Stimulated activated CD8-positive, alpha-beta memory T cell treated with anti-CD3 and anti-CD28 coated beads, Interleukin-7, amount 100 ng/mL, for 24 hours (primary cell): Measurements from ENCODE around the gene ATCAY.
"Not testable (repeated sequence)": the region's sequence is repeated elsewhere in the genome, so short reads cannot be mapped to it uniquely, and the experiment has no call there.

Source experiments
- DNase-seq: peaks from one replicate; pipeline ENCODE4 v3.0.0-alpha.2; 2020; ENCODE audit warnings: low read depth

The ATCAY gene

DNA sequence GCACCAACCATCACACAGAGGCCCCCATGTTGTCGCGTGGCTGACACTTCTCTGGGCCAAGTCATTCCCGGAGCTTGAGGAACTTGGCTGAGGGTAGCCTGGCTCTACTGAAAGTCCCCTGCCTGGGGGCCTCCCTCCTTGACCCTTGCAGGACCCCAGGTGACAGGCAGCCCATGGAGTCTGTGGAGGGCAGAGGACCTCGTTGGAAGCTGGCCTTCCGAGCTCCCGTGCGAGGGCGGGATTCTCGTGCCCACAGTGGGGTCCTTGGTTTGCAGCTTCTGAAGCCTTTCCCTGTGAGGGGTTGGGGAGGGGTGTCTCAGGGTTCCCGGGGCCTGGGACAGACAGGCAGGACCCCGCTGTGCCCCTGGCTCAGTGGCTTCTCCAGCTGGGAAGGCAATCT lies 68.8 kb downstream of the ATCAY start:
- DNase-seq = no peak

DNA sequence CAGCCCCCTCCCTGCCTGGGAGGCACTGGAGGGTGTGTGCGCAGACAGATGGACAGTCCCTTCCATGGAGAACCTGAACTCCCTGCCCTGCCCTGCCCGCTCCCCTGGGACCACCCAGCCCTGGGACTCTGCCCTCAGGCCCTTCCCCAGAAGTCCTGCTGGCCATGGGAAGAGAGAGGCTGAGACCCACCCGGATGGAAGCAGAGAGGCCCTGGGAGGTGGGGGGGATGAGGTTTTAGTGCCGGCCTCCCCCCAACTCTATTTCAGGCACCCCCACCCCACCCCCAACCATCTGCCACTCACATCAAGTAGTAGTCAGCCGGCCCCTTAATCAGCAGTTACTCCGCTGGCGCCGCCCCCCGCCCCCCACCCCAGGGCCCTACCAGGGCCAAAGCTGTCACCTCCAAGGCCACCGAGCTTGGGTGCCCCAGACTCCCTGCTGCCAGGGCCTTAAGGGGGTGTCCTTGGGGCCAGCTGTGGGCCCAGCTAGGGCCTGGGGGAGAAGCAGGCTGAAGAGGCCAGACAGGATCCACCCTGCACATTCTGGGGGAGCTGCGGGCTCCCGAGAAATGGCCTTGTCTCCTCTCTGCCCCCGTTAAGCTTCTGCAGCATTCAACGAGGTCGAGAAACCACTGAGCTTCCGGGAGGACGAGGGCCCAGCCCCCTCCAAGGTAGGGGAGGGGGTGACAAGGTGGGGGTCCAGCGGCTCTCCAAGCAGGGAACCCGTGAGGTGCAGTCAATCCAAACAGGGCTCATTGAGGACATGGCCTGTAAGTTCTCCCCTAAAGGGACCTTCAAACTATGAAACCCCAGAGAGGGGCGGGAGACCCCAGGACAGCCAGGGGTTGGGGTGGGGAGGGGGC lies 69.7 kb downstream of the ATCAY start:
- no peak for DNase-seq

GRCh38 chr19:3950871-3951861 lies 70.7 kb downstream of the ATCAY start:
- no peak for DNase-seq

DNA sequence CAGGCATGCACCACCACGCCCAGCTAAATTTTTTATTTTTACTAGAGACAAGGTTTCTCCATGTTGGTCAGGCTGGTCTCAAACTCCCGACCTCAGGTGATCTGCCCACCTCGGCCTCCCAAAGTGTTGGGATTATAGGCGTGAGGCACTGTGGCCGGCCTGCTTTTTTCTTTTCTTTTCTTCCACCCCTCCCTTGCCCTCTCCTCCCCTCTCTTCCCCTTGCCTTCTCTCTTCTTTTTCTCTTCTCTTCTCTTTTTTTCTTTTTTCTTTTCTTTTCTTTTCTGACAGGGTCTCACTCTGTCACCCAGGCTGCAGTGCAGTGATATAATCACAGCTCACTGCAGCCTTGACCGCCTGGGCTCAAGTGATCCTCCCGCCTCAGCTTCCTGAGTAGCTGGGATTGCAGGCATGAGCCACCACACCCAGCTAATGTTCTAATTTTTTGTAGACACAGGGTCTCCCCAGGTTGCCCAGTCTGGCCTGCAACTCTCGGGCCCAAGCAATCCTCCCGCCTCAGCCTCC lies 72.3 kb downstream of the ATCAY start:
- not testable (repeated sequence) for DNase-seq

DNA sequence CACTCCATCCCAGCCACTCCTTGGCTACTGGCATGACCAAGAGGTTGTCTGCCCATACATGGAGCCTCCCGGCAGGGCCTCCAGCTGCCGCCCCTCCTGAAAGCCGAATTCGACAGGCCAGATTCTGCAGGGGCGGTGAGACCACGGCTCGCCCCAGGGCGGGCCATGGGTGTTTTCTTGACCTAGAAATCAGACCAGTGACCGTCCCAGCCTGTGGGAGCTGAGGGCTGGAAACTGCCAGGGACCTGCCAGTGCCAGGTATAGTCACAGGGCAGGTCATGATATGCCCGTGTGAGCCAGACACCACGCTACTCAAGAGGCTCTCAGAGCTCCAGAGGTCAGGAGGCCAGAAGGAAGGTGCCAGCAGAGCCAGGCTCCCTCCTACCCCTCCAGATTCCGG lies 73.6 kb downstream of the ATCAY start:
- no peak for DNase-seq

DNA sequence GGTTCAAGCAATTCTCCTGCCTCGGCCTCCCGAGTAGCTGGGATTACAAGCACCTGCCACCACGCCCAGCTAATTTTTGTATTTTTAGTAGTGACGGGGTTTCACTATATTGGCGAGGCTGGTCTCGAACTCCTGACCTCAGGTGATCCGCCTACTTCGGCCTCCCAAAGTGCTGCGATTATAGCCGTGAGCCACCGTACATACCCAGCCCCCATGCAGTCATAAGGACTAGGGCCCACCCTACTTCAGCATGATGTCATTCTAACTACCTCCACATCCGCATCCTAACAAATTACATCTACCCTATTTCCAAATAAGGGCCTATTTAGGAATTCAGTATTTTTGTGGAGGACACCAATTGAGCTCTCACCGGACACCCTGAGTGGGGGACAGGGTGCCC lies 74.8 kb downstream of the ATCAY start:
- not testable (repeated sequence) for DNase-seq

GRCh38 chr19:3955688-3956087 lies 75.2 kb downstream of the ATCAY start:
- DNase-seq = no peak

DNA sequence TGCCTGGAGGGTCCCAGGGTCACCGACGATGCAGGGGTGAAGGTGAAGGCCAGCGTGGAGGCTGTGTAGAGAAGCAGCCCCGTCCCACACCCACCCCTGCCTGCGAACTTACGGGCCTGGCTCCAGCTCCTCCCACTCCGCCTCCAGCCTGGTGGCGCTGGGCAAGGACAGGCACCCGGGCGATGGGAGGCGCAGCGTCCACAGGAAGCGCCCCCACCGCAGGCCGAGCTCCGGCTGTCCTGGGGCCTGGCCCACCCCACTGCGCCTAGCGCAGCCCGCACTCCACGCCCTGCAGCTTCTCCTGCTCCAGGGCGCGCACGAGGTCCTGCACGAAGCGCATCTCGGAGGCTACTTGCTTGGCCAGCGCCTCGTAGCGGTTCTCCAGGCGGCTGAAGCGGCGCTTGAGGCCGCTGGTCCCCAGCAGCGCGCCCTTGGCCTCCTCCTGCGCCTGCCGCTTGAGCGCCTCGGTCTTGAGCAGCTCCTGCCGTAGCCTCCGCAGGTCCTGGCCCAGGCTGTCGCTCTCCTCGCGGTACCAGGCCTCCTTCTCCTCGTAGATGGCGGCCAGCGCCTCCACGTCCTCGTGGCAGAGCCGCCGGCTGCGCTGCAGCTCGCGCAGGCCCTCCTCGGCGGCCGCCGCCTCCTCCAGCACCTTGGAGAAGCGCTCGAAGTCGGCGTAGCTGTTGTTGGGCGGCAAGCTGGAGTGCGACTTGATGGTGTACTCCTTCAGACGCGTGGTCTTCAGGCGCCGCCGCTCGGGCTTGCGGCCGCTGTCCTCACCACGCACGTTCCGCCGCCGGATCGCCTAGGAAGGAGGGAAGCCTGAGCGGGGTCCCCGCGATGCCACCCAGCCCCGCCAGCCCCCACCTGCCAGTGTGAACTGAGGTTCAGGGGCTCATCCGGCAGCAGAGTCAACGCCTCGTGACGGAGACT lies 78.6 kb downstream of the ATCAY start:
- no peak for DNase-seq

- DNase-seq = no peak
Measured at GRCh38 chr19:3959766-3960131, 79.3 kb downstream of the ATCAY start.

GRCh38 chr19:3961007-3961406 lies 80.5 kb downstream of the ATCAY start:
- no peak for DNase-seq

DNA sequence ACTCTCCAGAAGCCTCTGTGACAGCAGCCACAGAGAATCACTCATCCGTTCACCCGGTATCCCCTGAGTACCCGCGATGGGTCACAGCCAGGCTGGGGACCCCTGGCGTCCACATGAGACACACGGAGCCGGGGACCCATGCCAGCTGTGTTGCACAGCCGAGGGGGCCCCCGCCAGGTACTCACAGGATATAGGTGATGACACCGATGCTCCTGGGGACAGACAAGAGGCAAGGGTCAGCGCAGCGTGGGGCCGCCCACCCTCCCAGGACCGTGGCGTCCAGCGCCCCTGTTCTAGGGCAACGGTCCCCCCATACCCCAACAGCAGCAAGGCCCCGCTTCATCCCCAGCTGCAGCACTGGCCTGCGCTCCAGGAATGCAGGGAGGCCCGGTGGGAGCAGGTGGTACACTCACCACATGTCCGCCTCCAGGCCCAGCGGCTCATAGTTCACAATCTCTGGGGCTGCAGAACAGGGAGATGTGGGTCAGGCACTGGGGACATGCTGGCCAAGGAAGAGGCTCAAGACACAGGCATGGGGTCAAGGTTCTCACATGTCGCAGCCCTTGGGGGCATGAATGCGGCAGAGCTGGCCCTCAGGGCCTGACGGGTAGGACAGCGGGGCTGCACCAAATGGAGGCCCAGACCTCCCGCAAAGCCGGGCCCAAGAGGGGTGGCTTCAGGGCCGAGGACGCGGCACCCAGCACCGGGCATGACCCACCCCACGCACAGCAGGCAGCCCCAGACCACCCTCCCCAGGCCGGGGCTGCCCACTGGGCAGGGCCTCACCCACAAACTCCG lies 83.2 kb downstream of the ATCAY start:
- no peak for DNase-seq

GRCh38 chr19:3964256-3965194 lies 84.0 kb downstream of the ATCAY start:
- no peak for DNase-seq

GRCh38 chr19:3966051-3967017 lies 85.8 kb downstream of the ATCAY start:
- no peak for DNase-seq

GRCh38 chr19:3967983-3968382 lies 87.5 kb downstream of the ATCAY start:
- DNase-seq = not testable (repeated sequence)

DNA sequence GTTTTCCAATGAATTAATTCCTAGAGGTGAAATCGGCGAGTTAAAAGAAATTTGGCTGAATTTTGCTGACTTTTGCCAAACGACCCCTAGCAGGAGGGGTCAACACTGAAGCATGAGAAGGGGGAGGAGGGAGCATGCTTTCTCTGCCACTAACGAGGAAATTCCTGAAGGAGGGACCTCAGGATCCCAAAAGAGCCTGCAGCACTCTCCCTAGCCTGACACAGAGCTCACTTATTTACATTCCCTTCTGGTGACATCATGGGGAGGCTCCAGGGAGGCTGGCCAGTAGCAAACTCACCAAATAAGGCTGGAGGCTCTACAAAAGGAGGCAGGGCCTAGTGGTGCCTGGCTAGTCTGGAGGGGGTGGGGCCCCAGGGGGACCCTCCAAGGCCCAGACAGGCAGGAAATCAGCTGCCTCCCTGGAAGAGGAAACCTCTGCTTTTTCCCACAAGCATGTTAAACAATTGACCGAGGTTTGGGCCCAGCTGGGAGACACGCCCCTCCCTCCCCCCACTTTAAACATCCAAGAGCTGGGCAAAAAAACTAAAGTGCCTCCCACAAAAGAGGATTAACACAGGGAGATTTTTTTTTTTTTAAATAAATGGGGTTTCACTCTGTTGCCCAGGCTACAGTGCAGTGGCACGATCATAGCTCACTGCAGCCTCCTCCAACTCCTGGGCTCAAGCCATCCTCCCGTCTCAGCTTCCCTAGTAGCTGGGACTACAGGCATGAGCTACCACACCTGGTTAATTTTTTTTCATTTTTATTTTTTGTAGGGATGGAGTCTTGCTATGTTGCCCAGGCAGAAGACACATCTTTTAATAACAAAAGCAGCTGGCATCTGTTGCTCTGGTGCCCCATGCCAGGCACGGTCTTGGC lies 88.3 kb downstream of the ATCAY start:
- no peak for DNase-seq

DNA sequence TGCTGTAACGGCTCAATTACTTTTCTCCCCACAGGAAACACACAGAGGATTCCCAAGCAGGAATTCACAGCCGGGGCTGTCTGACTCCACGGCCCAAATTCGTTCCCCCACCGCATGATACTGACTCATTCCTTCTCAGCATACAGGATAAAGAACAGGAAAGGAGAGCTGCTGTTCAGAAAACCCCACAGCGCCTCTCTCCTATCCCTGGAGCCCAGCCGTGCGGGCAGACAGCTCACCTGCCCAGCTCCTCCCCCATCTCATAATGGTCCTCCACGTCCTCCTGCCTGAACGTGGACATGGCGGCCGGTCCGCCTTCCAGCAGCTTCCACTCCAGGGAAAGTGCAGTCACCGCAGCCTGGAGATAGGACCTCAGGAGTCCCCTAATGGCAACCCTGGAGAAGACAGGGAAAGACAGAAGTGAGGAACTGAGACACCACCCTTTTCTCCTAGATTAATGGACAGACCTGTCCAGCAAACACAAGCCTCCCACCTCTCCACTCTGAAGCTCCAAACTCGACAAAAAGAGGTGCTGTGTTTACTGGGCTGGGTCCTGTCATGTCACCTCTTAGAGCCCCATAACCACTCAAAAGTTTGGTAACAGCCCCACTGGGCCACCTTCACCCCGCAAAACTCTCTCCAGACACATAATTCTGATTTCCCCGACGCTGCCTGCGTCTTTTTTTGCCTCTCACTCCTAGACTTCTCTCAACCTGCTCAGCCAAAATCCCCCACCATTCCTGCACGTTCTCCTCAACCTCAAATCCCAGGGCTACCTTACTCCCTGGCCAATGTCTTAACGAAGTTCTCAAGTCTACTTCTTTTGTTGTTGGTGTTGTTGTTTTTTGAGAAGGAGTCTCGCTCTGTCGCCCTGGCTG lies 89.2 kb downstream of the ATCAY start:
- no peak for DNase-seq
